Transverse colon (tissue), 4 donors: ENCODE measurements around the gene IFT122. TPM values are rescaled to one million over a fixed set of nuclear protein-coding genes. Genes with fewer than 3 reads are reported as not detected.
A peak's percentile ranks its signal among the peaks of the same experiment; 100 is the strongest.

Experiments
- DNase-seq: peaks from one replicate; pipeline ENCODE4 v3.0.0-alpha.2; 2019
- H3K27ac ChIP-seq, 4 donors: fragments of 200-600 bp; sonication (generic); 2 replicates each; pipeline ENCODE4 v1.5.1; 2016 to 2018; ENCODE audit warnings: inconsistent platforms in 4 of 4
- H3K27me3 ChIP-seq: fragments of 200-600 bp; sonication (generic); 2 replicates; pipeline ENCODE4 v1.5.1; 2017; ENCODE audit warnings: inconsistent platforms
- H3K36me3 ChIP-seq, 4 donors: fragments of 200-600 bp; sonication (generic); 2 replicates each; pipeline ENCODE4 v1.5.1; 2017 to 2019; ENCODE audit warnings: inconsistent platforms in 4 of 4
- H3K4me1 ChIP-seq, 4 donors: fragments of 200-600 bp; sonication (generic); 2 replicates each; pipeline ENCODE4 v1.5.1; 2017 to 2020; ENCODE audit warnings: inconsistent platforms in 4 of 4
- H3K4me3 ChIP-seq, 4 donors: fragments of 200-600 bp; sonication (generic); 1 replicate in 1 of 4; 2 replicates in 3 of 4; pipeline versions ENCODE4 v1.5.1 to v1.6.1; 2017 to 2019; ENCODE audit warnings: inconsistent platforms in 4 of 4
- H3K9me3 ChIP-seq, 2 donors: fragments of 200-600 bp; sonication (generic); 2 replicates each; pipeline ENCODE4 v1.5.1; 2017 to 2019; ENCODE audit warnings: inconsistent platforms in 2 of 2
- EP300 ChIP-seq: sonication (generic); formaldehyde crosslinking; IDR thresholded peaks from one replicate; pipeline ENCODE4 v1.6.1; 2017; ENCODE audit warnings: antibody characterized with exemption, low read depth
- POLR2A ChIP-seq: fragments of 450-650 bp; IDR thresholded peaks from one replicate; pipeline ENCODE4 v1.6.1; 2016; ENCODE audit warnings: antibody characterized with exemption, mild to moderate bottlenecking, moderate library complexity
- POLR2AphosphoS5 ChIP-seq, 3 donors: sonication (generic); formaldehyde crosslinking; IDR thresholded peaks; one replicate each; pipeline ENCODE4 v1.6.1; 2016; ENCODE audit warnings: antibody characterized with exemption in 3 of 3
- WGBS, 2 donors: methylation state at CpG; one replicate each; pipeline ENCODE4 v1.1.5; 2018; ENCODE audit warnings: low coverage in 1 of 2; 5-methylcytosine and 5-hydroxymethylcytosine counted together
- in situ Hi-C, 4 donors: fragments of 200-750 bp; cut with MboI; loops; one replicate each; pipeline versions ENCODE4 v1.15.0 to v1.15.1; 2017; ENCODE audit warnings: low sequenced_read_pairs in 3 of 4, low pct_ligation_motif_present in 1 of 4, low pct_unique_long_range_greater_than_20kb in 1 of 4
- intact Hi-C: fragments of 100-400 bp; cut with DNase I; formaldehyde crosslinking; loops from one replicate; pipeline ENCODE4 v1.15.1; 2023; ENCODE audit warnings: low total_unique reads
- total RNA-seq, 4 donors: library from RNA; depleted of rRNA; stranded (reverse); fragments of >200 nt; gene quantifications; one replicate each; pipeline ENCODE4 v1.1.0, GENCODE V29; 2016
- TF ChIP-seq, protein P1 (sequence below), 5 experiments: fragments of 200-600 bp in 3 of 5; fragments of 450-650 bp in 2 of 5; sonication (generic) in 3 of 5; IDR thresholded peaks; 1 replicate in 2 of 5; 2 replicates in 3 of 5; pipeline ENCODE4 v1.5.1; 2016 to 2017; ENCODE audit warnings: antibody characterized with exemption in 5 of 5, inconsistent platforms in 3 of 5, mild to moderate bottlenecking in 2 of 5, moderate library complexity in 1 of 5

Gene IFT122
- total RNA-seq, 4 donors from 2014 or later: 15.0 to 77.6 (median 16.7) TPM

DNA sequence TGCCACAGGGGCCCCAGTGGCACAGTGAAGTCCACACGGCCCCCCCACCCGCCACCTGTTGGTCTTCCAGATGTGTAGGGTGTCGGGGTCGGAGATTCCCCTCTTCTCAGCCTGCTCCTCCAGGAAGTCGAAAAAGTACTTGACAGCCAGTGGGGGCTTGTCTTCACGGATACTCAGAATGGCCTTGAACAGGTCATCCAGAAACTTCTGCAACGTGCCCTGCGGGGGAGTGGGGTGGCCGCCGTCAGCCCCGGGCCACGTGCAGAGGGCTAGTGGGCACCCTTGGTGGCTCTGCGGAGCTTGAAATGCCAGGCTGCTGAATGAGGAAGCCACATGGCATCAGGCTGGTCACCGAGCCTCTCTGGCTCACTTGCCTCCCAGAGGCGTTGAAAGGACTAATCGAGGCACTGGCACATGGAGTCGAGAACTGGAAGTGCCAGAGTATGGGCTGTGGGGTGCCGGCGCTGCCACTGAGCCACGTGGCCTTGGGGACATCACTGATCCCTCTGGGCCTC lies 119.6 kb downstream of the IFT122 start:
- TF ChIP-seq, protein P1, sequence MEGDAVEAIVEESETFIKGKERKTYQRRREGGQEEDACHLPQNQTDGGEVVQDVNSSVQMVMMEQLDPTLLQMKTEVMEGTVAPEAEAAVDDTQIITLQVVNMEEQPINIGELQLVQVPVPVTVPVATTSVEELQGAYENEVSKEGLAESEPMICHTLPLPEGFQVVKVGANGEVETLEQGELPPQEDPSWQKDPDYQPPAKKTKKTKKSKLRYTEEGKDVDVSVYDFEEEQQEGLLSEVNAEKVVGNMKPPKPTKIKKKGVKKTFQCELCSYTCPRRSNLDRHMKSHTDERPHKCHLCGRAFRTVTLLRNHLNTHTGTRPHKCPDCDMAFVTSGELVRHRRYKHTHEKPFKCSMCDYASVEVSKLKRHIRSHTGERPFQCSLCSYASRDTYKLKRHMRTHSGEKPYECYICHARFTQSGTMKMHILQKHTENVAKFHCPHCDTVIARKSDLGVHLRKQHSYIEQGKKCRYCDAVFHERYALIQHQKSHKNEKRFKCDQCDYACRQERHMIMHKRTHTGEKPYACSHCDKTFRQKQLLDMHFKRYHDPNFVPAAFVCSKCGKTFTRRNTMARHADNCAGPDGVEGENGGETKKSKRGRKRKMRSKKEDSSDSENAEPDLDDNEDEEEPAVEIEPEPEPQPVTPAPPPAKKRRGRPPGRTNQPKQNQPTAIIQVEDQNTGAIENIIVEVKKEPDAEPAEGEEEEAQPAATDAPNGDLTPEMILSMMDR (IDR thresholded peaks at IDR 0.05): no peak
- TF ChIP-seq POLR2A (no peak), EP300 (no peak), POLR2AphosphoS5 (IDR thresholded peaks at IDR 0.05) (no peak)
- peak overlapping the region; percentile 80 to 88 (median 84) for H3K27ac ChIP-seq
- no peak for DNase-seq
- no peaks in the 10 kb centered on the region for H3K36me3 ChIP-seq
- H3K27me3 ChIP-seq: no peaks in the 10 kb centered on the region
- no peak overlapping the region for H3K4me3 ChIP-seq
- in situ Hi-C loops: no loop called here
- peaks cover 10 to 51% (median 27%) of the 10 kb centered on the region in 4 donors for H3K4me1 ChIP-seq
- H3K9me3 ChIP-seq: no peaks in the 10 kb centered on the region
- intact Hi-C loops: no loop called here
- 83% methylated on average over 14 of the region's 20 CpGs; no CpG with 5 or more reads in 1 of the 2 donors for WGBS, 2 donors

DNA sequence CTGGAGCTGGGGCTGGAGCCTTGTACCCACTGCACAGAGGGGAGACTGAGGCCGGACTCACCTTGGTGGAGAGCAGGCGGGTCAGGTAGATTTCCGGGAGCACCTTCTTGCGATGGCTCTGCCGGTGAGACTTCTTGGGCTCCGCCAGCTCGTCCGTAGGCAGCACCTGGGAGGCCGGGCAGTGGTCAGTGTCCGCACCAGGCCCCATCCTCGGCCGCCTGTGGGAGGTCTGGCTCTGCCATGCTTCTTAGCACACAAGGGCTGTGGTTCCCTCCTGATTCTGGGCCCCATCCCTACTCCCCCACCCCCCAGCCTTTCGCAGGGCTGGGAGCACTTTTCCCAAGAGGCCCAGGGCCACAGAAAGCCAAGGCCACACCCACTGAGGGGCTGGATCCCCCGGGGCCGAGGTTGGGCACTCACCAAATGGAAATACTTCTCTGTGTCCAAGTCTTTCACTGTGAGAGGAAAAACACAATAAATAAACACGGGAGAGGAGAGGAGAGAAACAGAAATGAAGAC lies 120.3 kb downstream of the IFT122 start:
- Histone ChIP-seq H3K36me3 (no peaks in the 10 kb centered on the region), H3K4me1 (peaks cover 10 to 44% (median 25%) of the 10 kb centered on the region in 4 donors), H3K4me3 (no peak overlapping the region), H3K27ac (peak overlapping the region; percentile 80 to 88 (median 84)), H3K9me3 (no peaks in the 10 kb centered on the region), H3K27me3 (no peaks in the 10 kb centered on the region)
- DNase-seq: no peak
- WGBS, 2 donors: 0 to 63% methylated on average over 1 to 16 of the region's 16 CpGs
- no peak for TF ChIP-seq EP300
- no peak for TF ChIP-seq POLR2AphosphoS5 (IDR thresholded peaks at IDR 0.05)
- TF ChIP-seq, protein P1 (IDR thresholded peaks at IDR 0.05): no peak
- TF ChIP-seq POLR2A: no peak
- intact Hi-C loops (no loop called here), in situ Hi-C loops (no loop called here)

DNA sequence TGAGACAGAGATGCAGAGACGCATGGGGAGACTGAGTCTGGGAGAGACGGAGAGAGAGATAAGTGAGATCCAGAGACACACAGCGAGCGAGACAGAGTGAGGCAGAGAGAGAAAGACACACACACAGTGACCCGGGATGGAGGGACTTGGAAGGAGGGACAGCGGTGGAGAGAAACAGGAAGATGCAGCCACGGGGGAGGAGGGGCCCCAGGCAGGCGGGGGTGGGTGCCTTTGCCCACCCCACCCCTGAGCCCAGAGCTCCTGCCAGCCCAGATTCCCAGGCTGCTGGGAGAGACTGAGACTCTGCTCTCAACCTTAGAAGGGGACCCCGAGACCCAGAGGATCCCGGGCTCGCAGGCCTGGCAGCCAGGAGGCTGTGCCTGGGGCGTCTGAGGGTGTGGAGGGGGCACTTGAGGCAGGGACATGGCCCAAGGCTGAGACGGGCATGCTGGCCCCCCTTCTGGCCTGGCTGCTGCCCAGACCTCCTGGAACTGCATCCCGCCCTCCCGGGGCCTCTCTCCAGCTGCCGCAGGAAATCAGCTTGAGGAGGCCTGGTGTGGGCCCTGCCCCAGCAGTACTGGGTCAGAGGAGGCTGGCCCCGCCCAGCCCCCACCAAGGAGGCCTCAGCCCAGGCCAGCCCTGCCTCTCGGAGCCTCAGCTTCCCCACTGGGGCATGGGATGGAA lies 121.0 kb downstream of the IFT122 start:
- H3K4me3 ChIP-seq: no peak overlapping the region
- WGBS, 2 donors: 56 to 71% methylated on average over 6 to 8 of the region's 18 CpGs
- peak; percentile 57 for DNase-seq
- no peaks in the 10 kb centered on the region for H3K27me3 ChIP-seq
- peaks cover 10 to 41% (median 23%) of the 10 kb centered on the region in 4 donors for H3K4me1 ChIP-seq
- H3K9me3 ChIP-seq: no peaks in the 10 kb centered on the region
- no peak for TF ChIP-seq POLR2A
- TF ChIP-seq POLR2AphosphoS5 (IDR thresholded peaks at IDR 0.05): peak in 2 of 3 donors; percentile 26 to 44
- H3K27ac ChIP-seq: peak overlapping the region; percentile 80 to 88 (median 84)
- in situ Hi-C loops (no loop called here), intact Hi-C loops (no loop called here)
- H3K36me3 ChIP-seq: no peaks in the 10 kb centered on the region

DNA sequence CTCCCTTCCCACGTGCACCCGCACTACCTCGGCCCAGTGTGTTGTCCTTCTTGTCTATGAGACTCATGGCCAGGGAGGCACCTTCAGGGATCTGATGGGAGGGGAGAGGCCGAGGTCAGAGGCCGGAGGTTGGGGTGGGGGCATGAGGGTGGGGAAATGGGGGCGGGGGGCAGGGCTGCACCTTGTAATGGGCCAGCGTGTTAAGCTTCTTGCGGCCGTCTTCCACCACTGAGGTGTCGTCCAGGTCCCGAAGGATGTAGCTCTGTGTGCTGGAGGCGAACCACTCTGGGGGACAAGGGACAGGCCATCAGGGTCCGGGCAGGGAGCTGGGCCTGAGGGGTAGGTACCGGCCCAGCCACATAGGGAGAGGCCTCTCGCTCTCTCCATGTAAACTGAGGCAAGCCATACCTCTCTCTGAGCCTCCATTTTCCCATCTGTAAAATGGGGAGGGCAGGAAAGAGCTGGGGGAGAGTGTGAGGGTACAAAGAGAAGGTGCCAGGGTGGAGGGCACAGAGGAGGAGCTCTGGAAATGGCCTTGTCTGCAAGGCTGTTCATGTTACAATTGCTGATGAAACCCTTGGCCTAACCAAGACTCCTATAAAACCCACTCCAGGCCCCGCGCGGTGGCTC lies 121.7 kb downstream of the IFT122 start:
- H3K9me3 ChIP-seq: no peaks in the 10 kb centered on the region
- H3K4me1 ChIP-seq: peaks cover 10 to 41% (median 23%) of the 10 kb centered on the region in 4 donors
- WGBS, 2 donors: 88 to 96% methylated on average over 3 to 15 of the region's 18 CpGs
- H3K27me3 ChIP-seq: no peaks in the 10 kb centered on the region
- intact Hi-C loops: no loop called here
- H3K4me3 ChIP-seq: no peak overlapping the region
- no peaks in the 10 kb centered on the region for H3K36me3 ChIP-seq
- TF ChIP-seq, protein P1 (IDR thresholded peaks at IDR 0.05): no peak
- TF ChIP-seq EP300 (no peak), POLR2A (no peak), POLR2AphosphoS5 (IDR thresholded peaks at IDR 0.05) (no peak)
- in situ Hi-C loops: no loop called here
- H3K27ac ChIP-seq: peak overlapping the region; percentile 80 to 88 (median 84)
- no peak for DNase-seq
